GM18508 (cell line): ENCODE measurements around the gene CD247.

Source experiments
- ATAC-seq: cut with Tn5 transposase; IDR thresholded peaks from one replicate; pipeline ENCODE4 v1.9.1; 2021; ENCODE audit warnings: moderate number of reproducible peaks; ENCODE audit not compliant: insufficient read depth, unreplicated experiment

The CD247 gene

GRCh38 chr1:167467126-167467710, 51.1 kb downstream of the CD247 start:
- no peak for ATAC-seq

- no peak for ATAC-seq
Observed at GRCh38 chr1:167465743-167466142, 52.6 kb downstream of the CD247 start.

- ATAC-seq: no peak
Observed at GRCh38 chr1:167465018-167465417, 53.3 kb downstream of the CD247 start.

- no peak for ATAC-seq
Observed at GRCh38 chr1:167463875-167464575, 54.3 kb downstream of the CD247 start.

- ATAC-seq: no peak
Observed at GRCh38 chr1:167463080-167463479, 55.2 kb downstream of the CD247 start.

- no peak for ATAC-seq
Observed at GRCh38 chr1:167462341-167462740, 56.0 kb downstream of the CD247 start.

GRCh38 chr1:167460836-167461235, 57.5 kb downstream of the CD247 start:
- no peak for ATAC-seq

GRCh38 chr1:167457936-167458584, 60.3 kb downstream of the CD247 start:
- no peak for ATAC-seq

GRCh38 chr1:167456926-167457325, 61.4 kb downstream of the CD247 start:
- no peak for ATAC-seq

- no peak for ATAC-seq
Observed at GRCh38 chr1:167456524-167456923, 61.8 kb downstream of the CD247 start.

- ATAC-seq: no peak
Observed at GRCh38 chr1:167455786-167456446, 62.4 kb downstream of the CD247 start.

- no peak for ATAC-seq
Observed at GRCh38 chr1:167454894-167455785, 63.2 kb downstream of the CD247 start.

- no peak for ATAC-seq
Observed at GRCh38 chr1:167454304-167454893, 63.9 kb downstream of the CD247 start.

- ATAC-seq: no peak
Observed at GRCh38 chr1:167453123-167453522, 65.2 kb downstream of the CD247 start.

GRCh38 chr1:167452483-167452882, 65.8 kb downstream of the CD247 start:
- no peak for ATAC-seq

GRCh38 chr1:167450843-167451242, 67.5 kb downstream of the CD247 start:
- no peak for ATAC-seq

GRCh38 chr1:167447521-167448136, 70.7 kb downstream of the CD247 start:
- ATAC-seq: peak; percentile 56

- no peak for ATAC-seq
Observed at GRCh38 chr1:167446966-167447365, 71.4 kb downstream of the CD247 start.

GRCh38 chr1:167443757-167444156, 74.6 kb downstream of the CD247 start:
- ATAC-seq: no peak
